HepG2 (cell line): ENCODE measurements around the gene KCNT2. TPM values are rescaled to one million over a fixed set of nuclear protein-coding genes. Genes with fewer than 3 reads are reported as not detected.

Experiments used
- ATAC-seq: fragments of 200-7000 bp; cut with Tn5 transposase; 3 replicates; pipeline ENCODE4 v1.9.1; 2020; ENCODE audit warnings: mild to moderate bottlenecking, moderate library complexity
- BruUV-seq: library from RNA; stranded (reverse); fragments of 400-500 nt; replicated peaks from 2 replicates; lab custom pipeline; 2021; lab: Mats Ljungman, UMichigan
- CTCF ChIA-PET: fragments of 300-600 bp; formaldehyde crosslinking; extraction: SDS; loops from one replicate; lab custom pipeline; 2021; ENCODE audit warnings: low total read pairs, inconsistent platforms, low intra/inter-chr PET ratio; lab: Yijun Ruan, JAX
- POLR2A ChIA-PET: fragments of 350-600 bp; sonication (Branson Sonifier 250); formaldehyde crosslinking; loops from one replicate; lab custom pipeline; 2020; ENCODE audit warnings: antibody characterized with exemption, inconsistent platforms; lab: Yijun Ruan, JAX
- DNase-seq: peaks from one replicate; pipeline ENCODE4 v3.0.0-alpha.2; 2015; ENCODE audit warnings: low spot score
- FAIRE-seq: peaks from 3 replicates; lab custom pipeline; 2011; peaks lifted over from hg19 to GRCh38; lab: Jason Lieb, UNC
- H2AFZ ChIP-seq: one replicate; pipeline ENCODE4 v1.6.1; 2011; ENCODE audit warnings: low read length, inconsistent platforms
- H3K27ac ChIP-seq: fragments of 300-600 bp; 3 replicates; pipeline ENCODE4 v1.8.0; 2011; ENCODE audit warnings: mixed run types, mild to moderate bottlenecking, mixed read lengths, low read length, inconsistent platforms; ENCODE audit not compliant: insufficient read depth; ENCODE audit errors: extremely low read length
- H3K27me3 ChIP-seq, 2 experiments: fragments of 200-600 bp in 1 of 2; 2 replicates in 1 of 2; 3 replicates in 1 of 2; pipeline versions ENCODE4 v1.6.0 to v1.8.0; 2011; ENCODE audit warnings: low read length in 2 of 2, mild to moderate bottlenecking in 2 of 2, moderate library complexity in 2 of 2, inconsistent platforms in 1 of 2; ENCODE audit not compliant: insufficient read depth in 2 of 2, control insufficient read depth in 1 of 2
- H3K36me3 ChIP-seq, 2 experiments: fragments of 200-600 bp in 1 of 2; replicated peaks in 1 of 2; 2 replicates in 1 of 2; 3 replicates in 1 of 2; pipeline versions ENCODE4 v1.5.1 to v1.8.0; 2011; ENCODE audit warnings: low read length in 2 of 2, inconsistent platforms in 1 of 2; ENCODE audit not compliant: insufficient read depth in 2 of 2, control insufficient read depth in 1 of 2
- H3K4me1 ChIP-seq: 2 replicates; pipeline ENCODE4 v1.5.1; 2012; ENCODE audit warnings: low read length, inconsistent platforms; ENCODE audit not compliant: insufficient read depth
- H3K4me2 ChIP-seq: 2 replicates; pipeline ENCODE4 v1.6.0; 2011; ENCODE audit warnings: low read depth, low read length, inconsistent platforms
- H3K4me3 ChIP-seq, 3 experiments: fragments of 200-600 bp in 1 of 3; sonication (generic), shearing (Covaris generic) in 1 of 3; replicated peaks in 1 of 3; 2 replicates each; pipeline ENCODE4 v1.5.1; 2011 to 2016; ENCODE audit warnings: low read length in 3 of 3, inconsistent platforms in 2 of 3, low read depth in 2 of 3, mild to moderate bottlenecking in 2 of 3, control low read depth in 1 of 3, mixed read lengths in 1 of 3; ENCODE audit not compliant: insufficient read depth in 1 of 3
- H3K79me2 ChIP-seq: one replicate; pipeline ENCODE4 v1.6.1; 2011; ENCODE audit warnings: low read length, inconsistent platforms; ENCODE audit not compliant: insufficient read depth
- H3K9ac ChIP-seq: 2 replicates; pipeline ENCODE4 v1.6.0; 2011; ENCODE audit warnings: mild to moderate bottlenecking, low read depth, low read length, inconsistent platforms; ENCODE audit not compliant: insufficient read depth
- H3K9me3 ChIP-seq: 2 replicates; pipeline ENCODE4 v1.5.1; 2012; ENCODE audit warnings: mild to moderate bottlenecking, low read length
- H4K20me1 ChIP-seq: 2 replicates; pipeline ENCODE4 v1.6.0; 2011; ENCODE audit warnings: inconsistent platforms, mild to moderate bottlenecking, low read length, moderate library complexity; ENCODE audit not compliant: insufficient read depth
- ADNP ChIP-seq: sonication (generic); formaldehyde crosslinking; IDR thresholded peaks from 2 replicates; pipeline ENCODE4 v1.4.0; 2020; ENCODE audit warnings: missing genetic modification reagents
- CCDC6 ChIP-seq: sonication (generic); formaldehyde crosslinking; IDR thresholded peaks from 2 replicates; pipeline ENCODE4 v1.8.1; 2022; ENCODE audit warnings: mild to moderate bottlenecking, missing genetic modification reagents, moderate library complexity
- EZH2 ChIP-seq: conservative IDR thresholded peaks from 2 replicates; pipeline ENCODE4 v1.6.1; 2012; ENCODE audit warnings: mild to moderate bottlenecking, low read depth, low read length, moderate library complexity
- FOXA1 ChIP-seq, 2 experiments: fragments of 450-650 bp in 1 of 2; sonication (generic) in 1 of 2; formaldehyde crosslinking in 1 of 2; IDR thresholded peaks; 2 replicates each; pipeline versions ENCODE4 v1.4.0 to v1.6.1; 2016 to 2020; ENCODE audit warnings: missing genetic modification reagents in 1 of 2
- GATAD1 ChIP-seq: IDR thresholded peaks from 2 replicates; pipeline ENCODE4 v1.6.1; 2016; ENCODE audit warnings: missing genetic modification reagents, missing compliant biosample characterization
- HIVEP1 ChIP-seq: sonication (generic); formaldehyde crosslinking; IDR thresholded peaks from 2 replicates; pipeline ENCODE4 v1.4.0; 2020; ENCODE audit warnings: mild to moderate bottlenecking, missing genetic modification reagents
- HMG20A ChIP-seq: IDR thresholded peaks from 2 replicates; pipeline ENCODE4 v1.6.1; 2016; ENCODE audit warnings: borderline replicate concordance
- HNRNPUL1 ChIP-seq: fragments of 200-400 bp; formaldehyde crosslinking; IDR thresholded peaks from 2 replicates; pipeline ENCODE4 v1.6.1; 2017; ENCODE audit warnings: low read depth, mild to moderate bottlenecking, low read length, moderate library complexity
- KLF6 ChIP-seq: IDR thresholded peaks from 2 replicates; pipeline ENCODE4 v1.8.0; 2016; ENCODE audit warnings: missing biosample characterization, missing genetic modification reagents
- MAFK ChIP-seq, 2 experiments: IDR thresholded peaks in 1 of 2; conservative IDR thresholded peaks in 1 of 2; 2 replicates each; pipeline ENCODE4 v1.6.1; 2011; ENCODE audit warnings: improper control_type of control experiment in 2 of 2, low read length in 2 of 2
- MTF1 ChIP-seq: sonication (generic); formaldehyde crosslinking; IDR thresholded peaks from 2 replicates; pipeline ENCODE4 v1.5.0; 2020; ENCODE audit warnings: missing genetic modification reagents
- PCBP2 ChIP-seq: fragments of 200-400 bp; formaldehyde crosslinking; optimal IDR thresholded peaks from 2 replicates; pipeline ENCODE3; 2018; ENCODE audit warnings: low read length, low read depth; ENCODE audit not compliant: poor library complexity, severe bottlenecking
- SAFB2 ChIP-seq: sonication (generic); formaldehyde crosslinking; IDR thresholded peaks from 2 replicates; pipeline ENCODE4 v1.5.1; 2020; ENCODE audit warnings: missing genetic modification reagents, low read depth, mild to moderate bottlenecking, borderline replicate concordance
- STAG1 ChIP-seq: sonication (generic); formaldehyde crosslinking; IDR thresholded peaks from 2 replicates; pipeline ENCODE4 v1.4.0; 2020; ENCODE audit warnings: missing genetic modification reagents
- SYNCRIP ChIP-seq: fragments of 200-400 bp; formaldehyde crosslinking; IDR thresholded peaks from 2 replicates; pipeline ENCODE4 v1.6.1; 2018; ENCODE audit warnings: mild to moderate bottlenecking, low read depth, low read length; ENCODE audit not compliant: insufficient read depth
- TCF7L2 ChIP-seq: IDR thresholded peaks from 2 replicates; pipeline ENCODE4 v1.6.1; 2011; ENCODE audit warnings: mild to moderate bottlenecking, low read depth, low read length, moderate library complexity
- WGBS: methylation state at CpG from one replicate; pipeline ENCODE4 v1.1.6; 2017; ENCODE audit warnings: low lambda C conversion rate; 5-methylcytosine and 5-hydroxymethylcytosine counted together
- in situ Hi-C: cut with HindIII; loops from 2 replicates; pipeline ENCODE4 v1.10.0; 2017; ENCODE audit warnings: low pct_unique_long_range_greater_than_20kb; ENCODE audit not compliant: extremely low pct_ligation_motif_present
- intact Hi-C: fragments of 100-400 bp; cut with micrococcal nuclease; formaldehyde crosslinking; loops from one replicate; pipeline ENCODE4 v1.10.0; 2022; ENCODE audit not compliant: unreplicated experiment
- polyA plus RNA-seq, 8 experiments: library from polyadenylated mRNA; depleted of rRNA in 3 of 8; stranded (reverse) in 7 of 8; unstranded in 1 of 8; fragments of >200 nt; fragmentation: Illumina TruSeq in 4 of 8; extraction: Trizol in 4 of 8; gene quantifications; 2 replicates each; pipeline versions ENCODE4 v1.2.1 to v1.2.3, GENCODE V29; 2011 to 2016; ENCODE audit warnings: low read depth in 4 of 8, missing spikeins in 1 of 8, mixed read lengths in 1 of 8; ENCODE audit not compliant: insufficient read depth in 1 of 8
- total RNA-seq, 5 experiments: library from RNA; depleted of rRNA; stranded (reverse); fragments of >200 nt; fragmentation: Illumina TruSeq; extraction: Trizol; gene quantifications; 2 replicates each; pipeline ENCODE4 v1.2.3, GENCODE V29; 2016; ENCODE audit warnings: low read depth in 1 of 5
- TF ChIP-seq, protein P1 (sequence below): sonication (generic); formaldehyde crosslinking; IDR thresholded peaks from 2 replicates; pipeline ENCODE4 v1.8.0; 2022; ENCODE audit warnings: missing genetic modification reagents, mild to moderate bottlenecking, moderate library complexity, borderline replicate concordance
- TF ChIP-seq, protein P2 (sequence below): sonication (generic); formaldehyde crosslinking; IDR thresholded peaks from 2 replicates; pipeline ENCODE4 v1.4.0; 2020; ENCODE audit warnings: missing genetic modification reagents

The KCNT2 gene
- total and polyA plus RNA-seq, 2 of the 13 experiments (the other 11 are each of a cell fraction or from before 2014, with no cell fraction given) = not detected

DNA sequence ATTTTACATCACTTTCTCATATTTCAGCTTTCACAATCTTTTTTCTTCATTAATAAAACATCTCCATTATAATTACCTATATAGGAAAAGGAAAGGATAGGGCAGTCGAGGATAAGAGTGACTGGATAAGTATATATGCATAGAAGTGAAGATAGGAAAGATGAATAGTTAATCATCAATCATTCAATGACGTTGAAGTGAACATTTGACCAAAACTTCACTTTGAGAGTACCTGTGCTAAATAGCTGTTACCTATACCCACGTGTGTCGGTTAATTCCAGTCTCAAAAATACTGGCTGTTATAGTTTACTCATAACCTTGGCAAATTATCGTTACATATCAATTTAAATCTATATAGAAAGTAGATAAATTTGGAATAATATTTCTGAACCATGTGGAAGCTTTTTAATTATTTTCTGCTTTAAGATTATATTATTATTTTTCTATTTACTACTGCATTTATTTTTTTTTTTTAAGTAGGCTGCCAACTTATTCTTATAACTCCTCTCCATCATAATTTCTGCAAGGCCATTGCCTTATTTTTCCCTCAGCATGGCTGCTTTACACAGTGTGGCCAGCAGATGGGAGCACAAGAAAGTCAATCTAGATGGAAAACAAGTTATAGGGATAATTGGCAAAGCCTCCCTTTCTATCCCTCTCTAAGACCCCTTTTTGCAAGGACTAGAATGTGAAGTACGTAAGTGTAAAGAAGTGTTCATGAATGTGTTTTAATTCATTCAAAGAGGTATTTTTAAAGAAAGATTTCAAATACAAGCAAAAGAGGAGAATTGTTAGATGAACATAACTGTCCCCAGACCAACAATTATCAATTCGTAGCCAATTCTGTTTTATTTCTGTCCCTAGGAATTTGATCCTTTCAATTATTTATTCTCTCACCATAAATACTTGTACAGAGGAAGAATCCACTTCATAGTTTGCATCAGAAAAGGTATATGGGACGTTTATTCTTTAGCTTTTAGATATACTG lies 290.4 kb downstream of the KCNT2 start (continued):
- no peak for TF ChIP-seq HNRNPUL1
- peak; percentile 81 for TF ChIP-seq STAG1
- no peak for TF ChIP-seq FOXA1 (IDR thresholded peaks at IDR 0.05)
- no peak for TF ChIP-seq FOXA1 (CRISPR knock-in tag; IDR thresholded peaks at IDR 0.05)
- TF ChIP-seq EZH2 = no peak

DNA sequence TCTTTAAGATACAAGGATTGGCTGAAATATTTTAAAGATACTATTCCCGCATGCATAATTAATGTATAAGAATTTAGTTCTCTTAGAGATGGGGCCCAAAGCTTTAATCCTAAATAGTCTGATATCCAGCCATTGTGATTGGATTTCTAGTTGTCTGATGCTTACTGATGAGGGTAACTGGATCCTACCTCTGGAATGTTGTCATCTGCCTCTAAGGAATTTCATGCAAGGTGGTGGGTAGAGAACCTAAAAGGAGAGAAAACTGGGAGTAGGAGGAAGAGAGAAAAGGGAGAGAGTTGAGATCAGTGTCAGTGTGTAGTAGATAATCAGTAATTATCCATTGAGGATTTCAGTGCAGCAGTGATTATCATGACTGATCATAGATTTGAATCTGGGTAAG lies 295.5 kb downstream of the KCNT2 start:
- in situ Hi-C loops = loop anchor here (10.0 to 25.0 kb wide), 2 partner anchors 175 to 352 kb away; no protein-coding TSS in a partner anchor
- 50% methylated on average over 1 of the region's 1 CpG for WGBS
- no peak for ATAC-seq
- no peak for TF ChIP-seq SAFB2 (CRISPR knock-in tag)
- TF ChIP-seq, protein P1, sequence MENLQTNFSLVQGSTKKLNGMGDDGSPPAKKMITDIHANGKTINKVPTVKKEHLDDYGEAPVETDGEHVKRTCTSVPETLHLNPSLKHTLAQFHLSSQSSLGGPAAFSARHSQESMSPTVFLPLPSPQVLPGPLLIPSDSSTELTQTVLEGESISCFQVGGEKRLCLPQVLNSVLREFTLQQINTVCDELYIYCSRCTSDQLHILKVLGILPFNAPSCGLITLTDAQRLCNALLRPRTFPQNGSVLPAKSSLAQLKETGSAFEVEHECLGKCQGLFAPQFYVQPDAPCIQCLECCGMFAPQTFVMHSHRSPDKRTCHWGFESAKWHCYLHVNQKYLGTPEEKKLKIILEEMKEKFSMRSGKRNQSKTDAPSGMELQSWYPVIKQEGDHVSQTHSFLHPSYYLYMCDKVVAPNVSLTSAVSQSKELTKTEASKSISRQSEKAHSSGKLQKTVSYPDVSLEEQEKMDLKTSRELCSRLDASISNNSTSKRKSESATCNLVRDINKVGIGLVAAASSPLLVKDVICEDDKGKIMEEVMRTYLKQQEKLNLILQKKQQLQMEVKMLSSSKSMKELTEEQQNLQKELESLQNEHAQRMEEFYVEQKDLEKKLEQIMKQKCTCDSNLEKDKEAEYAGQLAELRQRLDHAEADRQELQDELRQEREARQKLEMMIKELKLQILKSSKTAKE = no peak
- TF ChIP-seq MTF1 (CRISPR knock-in tag) = no peak
- no peak for TF ChIP-seq KLF6 (CRISPR knock-in tag)
- TF ChIP-seq HMG20A (CRISPR knock-in tag) = no peak
- TF ChIP-seq TCF7L2 = no peak
- no peak for TF ChIP-seq MAFK (conservative IDR thresholded peaks at IDR 0.05 in 1 of 2, IDR thresholded peaks at IDR 0.05 in 1 of 2; ENCODE audit: low read length in 2 of 2)
- no peak for TF ChIP-seq CCDC6 (CRISPR knock-in tag)
- TF ChIP-seq SYNCRIP = no peak
- TF ChIP-seq, protein P2, sequence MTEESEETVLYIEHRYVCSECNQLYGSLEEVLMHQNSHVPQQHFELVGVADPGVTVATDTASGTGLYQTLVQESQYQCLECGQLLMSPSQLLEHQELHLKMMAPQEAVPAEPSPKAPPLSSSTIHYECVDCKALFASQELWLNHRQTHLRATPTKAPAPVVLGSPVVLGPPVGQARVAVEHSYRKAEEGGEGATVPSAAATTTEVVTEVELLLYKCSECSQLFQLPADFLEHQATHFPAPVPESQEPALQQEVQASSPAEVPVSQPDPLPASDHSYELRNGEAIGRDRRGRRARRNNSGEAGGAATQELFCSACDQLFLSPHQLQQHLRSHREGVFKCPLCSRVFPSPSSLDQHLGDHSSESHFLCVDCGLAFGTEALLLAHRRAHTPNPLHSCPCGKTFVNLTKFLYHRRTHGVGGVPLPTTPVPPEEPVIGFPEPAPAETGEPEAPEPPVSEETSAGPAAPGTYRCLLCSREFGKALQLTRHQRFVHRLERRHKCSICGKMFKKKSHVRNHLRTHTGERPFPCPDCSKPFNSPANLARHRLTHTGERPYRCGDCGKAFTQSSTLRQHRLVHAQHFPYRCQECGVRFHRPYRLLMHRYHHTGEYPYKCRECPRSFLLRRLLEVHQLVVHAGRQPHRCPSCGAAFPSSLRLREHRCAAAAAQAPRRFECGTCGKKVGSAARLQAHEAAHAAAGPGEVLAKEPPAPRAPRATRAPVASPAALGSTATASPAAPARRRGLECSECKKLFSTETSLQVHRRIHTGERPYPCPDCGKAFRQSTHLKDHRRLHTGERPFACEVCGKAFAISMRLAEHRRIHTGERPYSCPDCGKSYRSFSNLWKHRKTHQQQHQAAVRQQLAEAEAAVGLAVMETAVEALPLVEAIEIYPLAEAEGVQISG (CRISPR knock-in tag) = no peak
- TF ChIP-seq PCBP2 = no peak
- TF ChIP-seq HIVEP1 (CRISPR knock-in tag) = no peak
- TF ChIP-seq GATAD1 = no peak
- no peak for TF ChIP-seq ADNP (CRISPR knock-in tag)

More for the DNA sequence above, 295.5 kb downstream of the KCNT2 start:
- Histone ChIP-seq H3K4me1 (no peaks in the 10 kb centered on the region), H3K27ac (no peak overlapping the region), H3K4me3 (no peak overlapping the region), H2AFZ (no peak overlapping the region), H3K36me3 (no peaks in the 10 kb centered on the region), H4K20me1 (no peaks in the 10 kb centered on the region), H3K27me3 (no peaks in the 10 kb centered on the region), H3K79me2 (no peaks in the 10 kb centered on the region), H3K9ac (no peak overlapping the region), H3K9me3 (no peaks in the 10 kb centered on the region), H3K4me2 (no peak overlapping the region)
- intact Hi-C loops = no loop called here
- ChIA-PET CTCF (no interaction called here), POLR2A (no interaction called here)
- FAIRE-seq (no peak), DNase-seq (no peak)
- no TSS peak for BruUV-seq
